NCI-H524 treated with DMSO at 0.1 percent for 48 hours (cell line): ENCODE data around the gene IFITM1.
"Not testable (repeated sequence)": the region's sequence is repeated elsewhere in the genome, so short reads cannot be mapped to it uniquely, and the experiment has no call there.

Experiments used
- DNase-seq: peaks from one replicate; lab custom pipeline; 2025; lab: John Stamatoyannopoulos, UW

The IFITM1 gene

GRCh38 chr11:282630-283360, 31.0 kb upstream of the IFITM1 start:
- no peak for DNase-seq

- no peak for DNase-seq
Measured at GRCh38 chr11:283405-284104, 30.3 kb upstream of the IFITM1 start.

GRCh38 chr11:284105-285020, 29.5 kb upstream of the IFITM1 start:
- no peak for DNase-seq

GRCh38 chr11:285021-285893, 28.6 kb upstream of the IFITM1 start:
- no peak for DNase-seq

- DNase-seq = no peak
Measured at GRCh38 chr11:285894-286220, 28.0 kb upstream of the IFITM1 start.

- not testable (repeated sequence) for DNase-seq
Measured at GRCh38 chr11:286977-287820, 26.6 kb upstream of the IFITM1 start.

GRCh38 chr11:287821-288477, 25.9 kb upstream of the IFITM1 start:
- DNase-seq = no peak

- no peak for DNase-seq
Measured at GRCh38 chr11:288478-289397, 25.1 kb upstream of the IFITM1 start, which contains the start of gene PGGHG. Gene PGGHG (plus strand): TSS chr11:289126. CDS start chr11:289817, 691 bp downstream.

- no peak for DNase-seq
Measured at GRCh38 chr11:289398-289711, 24.5 kb upstream of the IFITM1 start.

GRCh38 chr11:289712-290620, 23.9 kb upstream of the IFITM1 start:
- no peak for DNase-seq

- no peak for DNase-seq
Measured at GRCh38 chr11:290621-291231, 23.1 kb upstream of the IFITM1 start.

- DNase-seq = no peak
Measured at GRCh38 chr11:291281-292210, 22.3 kb upstream of the IFITM1 start.

GRCh38 chr11:292211-293121, 21.4 kb upstream of the IFITM1 start:
- no peak for DNase-seq

GRCh38 chr11:293271-293851, 20.5 kb upstream of the IFITM1 start:
- no peak for DNase-seq
